ENCODE measurements around the gene CPNE6. TPM values are rescaled to one million over a fixed set of nuclear protein-coding genes. Genes with fewer than 3 reads are reported as not detected.
A peak's percentile ranks its signal among the peaks of the same experiment; 100 is the strongest.

CPNE6 gene
- total RNA-seq, 1 experiment from 2014 or later, result not detected

- no peaks in the 10 kb centered on the region for H3K79me2 ChIP-seq (ENCODE audit: insufficient read depth, low read length)
- no peak overlapping the region for H3K14ac ChIP-seq (ENCODE audit: insufficient read depth, low read length)
- peaks cover 3% of the 10 kb centered on the region; the same call in 1 of the 2 replicates for H3K27me3 Mint-ChIP-seq (ENCODE audit: low read depth)
- H3K23me2 ChIP-seq (ENCODE audit: insufficient read length, low read depth, low read length, poor library complexity, severe bottlenecking), result peaks cover 13% of the 10 kb centered on the region
- no peak overlapping the region for H4K5ac ChIP-seq (ENCODE audit: insufficient read length, low read depth, low read length)
- no peak overlapping the region for H2BK20ac ChIP-seq (ENCODE audit: low read depth, low read length, poor library complexity, severe bottlenecking)
- H3K4ac ChIP-seq (ENCODE audit: low read depth, low read length), result no peak overlapping the region
- peak overlapping the region; percentile 75 for H3K9ac ChIP-seq (ENCODE audit: extremely low read depth, insufficient read length, low read length)
- no peak overlapping the region for H2BK12ac ChIP-seq (ENCODE audit: insufficient read length, low read depth, low read length)
- no peaks in the 10 kb centered on the region for H4K20me1 ChIP-seq (ENCODE audit: control insufficient read depth, insufficient read depth, insufficient read length)
- H3K18ac ChIP-seq (ENCODE audit: insufficient read length, low read depth, low read length), result no peak overlapping the region
- H3K9me3 Mint-ChIP-seq, result no peaks in the 10 kb centered on the region; a peak in 1 of 5 replicates
- H3K4me1 ChIP-seq (ENCODE audit: insufficient read depth, low read length), result no peaks in the 10 kb centered on the region
- H4K91ac ChIP-seq (ENCODE audit: insufficient read length, low read depth, low read length), result no peak overlapping the region
- peaks cover 16 to 46% (median 40%) of the 10 kb centered on the region in 3 experiments; a peak in 6 of 7 replicates for H3K36me3 Mint-ChIP-seq (ENCODE audit: insufficient read depth in 1 of 3, low read depth in 3 of 3)
- H3K27me3 ChIP-seq (ENCODE audit: insufficient read depth, low read length), result no peaks in the 10 kb centered on the region
- H2BK15ac ChIP-seq (ENCODE audit: low read depth, low read length), result no peak overlapping the region
- H3K79me1 ChIP-seq (ENCODE audit: insufficient read depth, low read depth, low read length, poor library complexity, severe bottlenecking), result no peaks in the 10 kb centered on the region
- no peak overlapping the region for H2AFZ ChIP-seq (ENCODE audit: low read length)
- H3K4me3 Mint-ChIP-seq, result peak overlapping the region; percentile 93 to 95
- H3K27ac ChIP-seq (ENCODE audit: insufficient read length, low read depth, low read length), result no peak overlapping the region
- no CpG with 5 or more reads among the region's 14 CpGs for WGBS (ENCODE audit: extremely low coverage, insufficient read length, low lambda C conversion rate)
- H2BK5ac ChIP-seq (ENCODE audit: insufficient read length, low read length), result no peak overlapping the region
- H3K4me1 Mint-ChIP-seq, result peaks cover 12 to 15% of the 10 kb centered on the region in 2 experiments
- no peak overlapping the region for H3K23ac ChIP-seq (ENCODE audit: insufficient read length, low read depth, low read length)
- no peak overlapping the region for H2AK5ac ChIP-seq (ENCODE audit: insufficient read length, low read length)
- no peaks in the 10 kb centered on the region for H3K9me3 ChIP-seq (ENCODE audit: control insufficient read depth, low read depth, low read length)
- peak overlapping the region; percentile 89 to 100 (median 98) for H3K27ac Mint-ChIP-seq
- DNase-seq, result no peak
- peak overlapping the region; percentile 79 for H3K4me2 ChIP-seq (ENCODE audit: insufficient read depth, insufficient read length, low read length)
- no peak overlapping the region for H3T11ph ChIP-seq (ENCODE audit: low read length)
- TF ChIP-seq CTCF (conservative IDR thresholded peaks at IDR 0.05), result no peak
- H2BK120ac ChIP-seq (ENCODE audit: low read depth, low read length, poor library complexity, severe bottlenecking), result no peak overlapping the region
- H3K56ac ChIP-seq (ENCODE audit: insufficient read length, low read depth, low read length), result no peak overlapping the region
- no peak overlapping the region for H4K8ac ChIP-seq (replicated peaks; ENCODE audit: insufficient read length, low read depth, low read length)
Measured at GRCh38 chr14:24115422-24116127, 44.2 kb downstream of the CPNE6 start.

Measured in H9 (cell line).